GM12878 (cell line): ENCODE results near the gene DALRD3. TPM values are rescaled to one million over a fixed set of nuclear protein-coding genes. Genes with fewer than 3 reads are reported as not detected.

Source experiments
- BHLHE40 ChIP-seq, 2 experiments: fragments of 450-650 bp in 1 of 2; IDR thresholded peaks; 2 replicates each; pipeline ENCODE4 v1.6.1; 2011 to 2017; ENCODE audit warnings: low read depth in 2 of 2, borderline replicate concordance in 1 of 2, improper control_type of control experiment in 1 of 2, low read length in 1 of 2, mild to moderate bottlenecking in 1 of 2
- CBFB ChIP-seq: IDR thresholded peaks from 2 replicates; pipeline ENCODE4 v1.6.1; 2016; ENCODE audit warnings: antibody characterized with exemption, low read depth
- CHD4 ChIP-seq: fragments of 200-600 bp; sonication (generic); IDR thresholded peaks from 2 replicates; pipeline ENCODE4 v1.6.1; 2016; ENCODE audit warnings: mild to moderate bottlenecking
- MEF2B ChIP-seq: fragments of 450-650 bp; IDR thresholded peaks from 2 replicates; pipeline ENCODE4 v1.6.1; 2018; ENCODE audit warnings: mild to moderate bottlenecking, moderate library complexity; ENCODE audit not compliant: partially characterized antibody, poor library complexity, severe bottlenecking
- MYC ChIP-seq: IDR thresholded peaks from 2 replicates; pipeline ENCODE4 v1.6.1; 2011; ENCODE audit warnings: mild to moderate bottlenecking, low read length, moderate library complexity, inconsistent platforms; ENCODE audit not compliant: insufficient read depth, insufficient replicate concordance, insufficient read length, severe bottlenecking
- PAX5 ChIP-seq: IDR thresholded peaks from 2 replicates; pipeline ENCODE4 v1.6.1; 2011; ENCODE audit warnings: low read depth, low read length, borderline replicate concordance
- SIX5 ChIP-seq: IDR thresholded peaks from 2 replicates; pipeline ENCODE4 v1.6.1; 2011; ENCODE audit warnings: mild to moderate bottlenecking, low read depth, low read length, moderate library complexity; ENCODE audit not compliant: severe bottlenecking
- SMARCA5 ChIP-seq: fragments of 450-650 bp; IDR thresholded peaks from 2 replicates; pipeline ENCODE4 v1.6.1; 2017; ENCODE audit warnings: mild to moderate bottlenecking
- TAF1 ChIP-seq: IDR thresholded peaks from 2 replicates; pipeline ENCODE4 v1.6.1; 2011; ENCODE audit warnings: mild to moderate bottlenecking, low read depth, low read length, borderline replicate concordance
- polyA plus RNA-seq, 11 experiments: library from polyadenylated mRNA; depleted of rRNA in 4 of 11; unstranded in 6 of 11; stranded (reverse) in 5 of 11; fragments of >200 nt; fragmentation: Nextera tagmentation in 4 of 11; fragmentation: Illumina TruSeq in 1 of 11; extraction: Ambion mirVana in 4 of 11; extraction: Trizol in 1 of 11; gene quantifications; 1 replicate in 1 of 11; 2 replicates in 10 of 11; pipeline versions ENCODE4 v1.2.1 to v1.2.3, GENCODE V29; 2011 to 2016; ENCODE audit warnings: inconsistent platforms in 2 of 11, missing spikeins in 2 of 11, low read depth in 1 of 11
- total RNA-seq, 4 experiments: library from RNA; depleted of rRNA in 3 of 4; stranded (reverse); fragments of >200 nt in 3 of 4; fragmentation: Illumina TruSeq in 1 of 4; extraction: Trizol in 1 of 4; gene quantifications; 2 replicates each; pipeline versions ENCODE4 v1.2.1 to v1.2.3, GENCODE V29; 2013 to 2021
- TF ChIP-seq, protein P1 (sequence below): fragments of 450-650 bp; IDR thresholded peaks from 2 replicates; pipeline ENCODE4 v1.6.1; 2017; ENCODE audit warnings: low read depth, mild to moderate bottlenecking, moderate library complexity
- TF ChIP-seq, protein P2 (sequence below): IDR thresholded peaks from 2 replicates; pipeline ENCODE4 v1.6.1; 2011; ENCODE audit warnings: low read depth, low read length, improper control_type of control experiment, borderline replicate concordance
- TF ChIP-seq, protein P3 (sequence below): fragments of 450-650 bp; IDR thresholded peaks from 2 replicates; pipeline ENCODE4 v1.6.1; 2017; ENCODE audit warnings: antibody characterized with exemption, mild to moderate bottlenecking, moderate library complexity

The DALRD3 gene
- total and polyA plus RNA-seq, 10 of the 15 experiments (the other 5 are each of a cell fraction or from before 2014, with no cell fraction given), result 10.1 to 28.2 (median 21.6) TPM

DNA sequence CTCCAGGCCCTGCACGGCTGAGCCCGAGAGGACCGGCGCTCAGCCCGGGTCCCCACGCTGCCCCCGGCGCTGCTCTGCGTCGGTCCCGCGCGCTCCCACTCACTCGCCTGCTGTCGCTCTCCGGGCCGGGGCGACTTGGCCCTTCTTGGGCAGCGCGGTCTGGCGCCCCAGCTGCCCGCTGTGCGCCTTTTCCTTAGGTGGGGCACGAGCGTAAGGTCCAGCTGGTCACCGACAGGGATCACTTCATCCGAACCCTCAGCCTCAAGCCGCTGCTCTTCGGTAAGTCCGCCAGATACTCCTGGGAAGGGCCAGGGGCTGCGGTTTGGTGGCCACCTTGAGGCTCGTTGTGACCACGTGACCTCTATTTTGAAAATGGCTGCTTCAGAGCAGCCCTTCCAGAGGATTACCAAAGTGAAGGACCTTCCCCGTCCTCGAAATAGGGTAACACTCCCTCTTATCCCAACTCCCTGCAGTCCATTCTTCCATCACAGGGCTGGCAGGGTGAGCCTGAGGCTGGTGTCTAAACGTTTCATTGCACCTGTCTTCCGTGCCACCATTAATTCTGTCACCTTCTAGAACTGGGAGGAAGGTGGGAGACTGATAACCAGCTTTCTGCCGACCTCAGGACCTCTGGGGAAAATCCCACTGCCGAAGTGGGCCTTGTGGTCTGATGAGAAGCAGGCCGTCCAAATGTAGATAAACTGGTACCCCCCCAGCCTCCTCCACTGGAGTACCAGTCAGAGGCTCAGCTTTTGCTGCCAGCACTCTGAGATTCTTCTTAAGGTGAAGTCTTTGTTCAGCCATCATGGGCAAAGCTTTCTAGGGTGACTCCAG, 27.5 kb downstream of the DALRD3 start (continued):
- TF ChIP-seq, protein P1, sequence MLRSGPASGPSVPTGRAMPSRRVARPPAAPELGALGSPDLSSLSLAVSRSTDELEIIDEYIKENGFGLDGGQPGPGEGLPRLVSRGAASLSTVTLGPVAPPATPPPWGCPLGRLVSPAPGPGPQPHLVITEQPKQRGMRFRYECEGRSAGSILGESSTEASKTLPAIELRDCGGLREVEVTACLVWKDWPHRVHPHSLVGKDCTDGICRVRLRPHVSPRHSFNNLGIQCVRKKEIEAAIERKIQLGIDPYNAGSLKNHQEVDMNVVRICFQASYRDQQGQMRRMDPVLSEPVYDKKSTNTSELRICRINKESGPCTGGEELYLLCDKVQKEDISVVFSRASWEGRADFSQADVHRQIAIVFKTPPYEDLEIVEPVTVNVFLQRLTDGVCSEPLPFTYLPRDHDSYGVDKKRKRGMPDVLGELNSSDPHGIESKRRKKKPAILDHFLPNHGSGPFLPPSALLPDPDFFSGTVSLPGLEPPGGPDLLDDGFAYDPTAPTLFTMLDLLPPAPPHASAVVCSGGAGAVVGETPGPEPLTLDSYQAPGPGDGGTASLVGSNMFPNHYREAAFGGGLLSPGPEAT, result peak; percentile 37; the same call in 1 of the 2 replicates
- TF ChIP-seq SIX5, result no peak
- TF ChIP-seq MYC, result peak; percentile 14
- TF ChIP-seq TAF1, result 0 out of 2 replicates have a peak, but pooled peaks have one; percentile 25
- TF ChIP-seq, protein P2, sequence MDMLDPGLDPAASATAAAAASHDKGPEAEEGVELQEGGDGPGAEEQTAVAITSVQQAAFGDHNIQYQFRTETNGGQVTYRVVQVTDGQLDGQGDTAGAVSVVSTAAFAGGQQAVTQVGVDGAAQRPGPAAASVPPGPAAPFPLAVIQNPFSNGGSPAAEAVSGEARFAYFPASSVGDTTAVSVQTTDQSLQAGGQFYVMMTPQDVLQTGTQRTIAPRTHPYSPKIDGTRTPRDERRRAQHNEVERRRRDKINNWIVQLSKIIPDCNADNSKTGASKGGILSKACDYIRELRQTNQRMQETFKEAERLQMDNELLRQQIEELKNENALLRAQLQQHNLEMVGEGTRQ, result peak; percentile 48; the same call in 1 of the 2 replicates
- peak; percentile 8; the same call in 1 of the 2 replicates for TF ChIP-seq PAX5
- TF ChIP-seq CBFB, result peak; percentile 67; the same call in 1 of the 2 replicates
- TF ChIP-seq BHLHE40 (IDR thresholded peaks at IDR 0.05; ENCODE audit: borderline replicate concordance in 1 of 2, low read depth in 2 of 2, low read length in 1 of 2), result peak in 1 of 2 experiments; percentile 52; a peak in 2 of 4 replicates
- TF ChIP-seq MEF2B, result no peak
- TF ChIP-seq, protein P3, sequence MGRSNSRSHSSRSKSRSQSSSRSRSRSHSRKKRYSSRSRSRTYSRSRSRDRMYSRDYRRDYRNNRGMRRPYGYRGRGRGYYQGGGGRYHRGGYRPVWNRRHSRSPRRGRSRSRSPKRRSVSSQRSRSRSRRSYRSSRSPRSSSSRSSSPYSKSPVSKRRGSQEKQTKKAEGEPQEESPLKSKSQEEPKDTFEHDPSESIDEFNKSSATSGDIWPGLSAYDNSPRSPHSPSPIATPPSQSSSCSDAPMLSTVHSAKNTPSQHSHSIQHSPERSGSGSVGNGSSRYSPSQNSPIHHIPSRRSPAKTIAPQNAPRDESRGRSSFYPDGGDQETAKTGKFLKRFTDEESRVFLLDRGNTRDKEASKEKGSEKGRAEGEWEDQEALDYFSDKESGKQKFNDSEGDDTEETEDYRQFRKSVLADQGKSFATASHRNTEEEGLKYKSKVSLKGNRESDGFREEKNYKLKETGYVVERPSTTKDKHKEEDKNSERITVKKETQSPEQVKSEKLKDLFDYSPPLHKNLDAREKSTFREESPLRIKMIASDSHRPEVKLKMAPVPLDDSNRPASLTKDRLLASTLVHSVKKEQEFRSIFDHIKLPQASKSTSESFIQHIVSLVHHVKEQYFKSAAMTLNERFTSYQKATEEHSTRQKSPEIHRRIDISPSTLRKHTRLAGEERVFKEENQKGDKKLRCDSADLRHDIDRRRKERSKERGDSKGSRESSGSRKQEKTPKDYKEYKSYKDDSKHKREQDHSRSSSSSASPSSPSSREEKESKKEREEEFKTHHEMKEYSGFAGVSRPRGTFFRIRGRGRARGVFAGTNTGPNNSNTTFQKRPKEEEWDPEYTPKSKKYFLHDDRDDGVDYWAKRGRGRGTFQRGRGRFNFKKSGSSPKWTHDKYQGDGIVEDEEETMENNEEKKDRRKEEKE, result no peak
- no peak for TF ChIP-seq SMARCA5
- TF ChIP-seq CHD4, result no peak
